Measurements from ENCODE around the gene FOXO1.

The FOXO1 gene

GRCh38 chr13:40599747-40600146 is 66.7 kb downstream of the FOXO1 start:
- TF ChIP-seq RAD21 (IDR thresholded peaks at IDR 0.05; ENCODE audit: low read depth) (no peak), FOXM1 (IDR thresholded peaks at IDR 0.05; ENCODE audit: borderline replicate concordance, low read depth) (no peak), REST (IDR thresholded peaks at IDR 0.05; ENCODE audit: low read depth) (no peak), CEBPB (IDR thresholded peaks at IDR 0.05) (no peak), ZBTB7A (IDR thresholded peaks at IDR 0.05; ENCODE audit: low read depth) (no peak), TAF1 (IDR thresholded peaks at IDR 0.05; ENCODE audit: low read depth) (no peak), TEAD4 (IDR thresholded peaks at IDR 0.05) (no peak), EP300 (IDR thresholded peaks at IDR 0.05; ENCODE audit: borderline replicate concordance) (no peak), EGR1 (IDR thresholded peaks at IDR 0.05) (no peak), YY1 (IDR thresholded peaks at IDR 0.05; ENCODE audit: low read depth) (no peak), TCF12 (IDR thresholded peaks at IDR 0.05; ENCODE audit: low read depth) (no peak), CREB1 (IDR thresholded peaks at IDR 0.05; ENCODE audit: low read depth) (no peak), NFIC (IDR thresholded peaks at IDR 0.05) (no peak), USF1 (IDR thresholded peaks at IDR 0.05) (no peak)

GRCh38 chr13:40599124-40599523 is 67.3 kb downstream of the FOXO1 start:
- no peak for TF ChIP-seq ZBTB7A (IDR thresholded peaks at IDR 0.05; ENCODE audit: low read depth)
- TF ChIP-seq TCF12 (IDR thresholded peaks at IDR 0.05; ENCODE audit: low read depth): no peak
- no peak for TF ChIP-seq CEBPB (IDR thresholded peaks at IDR 0.05)
- no peak for TF ChIP-seq EP300 (IDR thresholded peaks at IDR 0.05; ENCODE audit: borderline replicate concordance)
- TF ChIP-seq USF1 (IDR thresholded peaks at IDR 0.05): no peak
- no peak for TF ChIP-seq MAX (IDR thresholded peaks at IDR 0.05)
- no peak for TF ChIP-seq NFIC (IDR thresholded peaks at IDR 0.05)
- TF ChIP-seq YY1 (IDR thresholded peaks at IDR 0.05; ENCODE audit: low read depth): no peak
- TF ChIP-seq CREB1 (IDR thresholded peaks at IDR 0.05; ENCODE audit: low read depth): no peak
- TF ChIP-seq TAF1 (IDR thresholded peaks at IDR 0.05; ENCODE audit: low read depth): no peak
- TF ChIP-seq REST (IDR thresholded peaks at IDR 0.05; ENCODE audit: low read depth): no peak
- no peak for TF ChIP-seq EGR1 (IDR thresholded peaks at IDR 0.05)

- no peak for TF ChIP-seq TCF12 (IDR thresholded peaks at IDR 0.05; ENCODE audit: low read depth)
- TF ChIP-seq ZBTB7A (IDR thresholded peaks at IDR 0.05; ENCODE audit: low read depth): no peak
Observed at GRCh38 chr13:40598569-40598968, 67.9 kb downstream of the FOXO1 start.

- TF ChIP-seq CREB1 (IDR thresholded peaks at IDR 0.05; ENCODE audit: low read depth): no peak
- TF ChIP-seq EGR1 (IDR thresholded peaks at IDR 0.05): no peak
- TF ChIP-seq EP300 (IDR thresholded peaks at IDR 0.05; ENCODE audit: borderline replicate concordance): no peak
- TF ChIP-seq TAF1 (IDR thresholded peaks at IDR 0.05; ENCODE audit: low read depth): peak; percentile 38; the same call in 1 of the 2 replicates
- no peak for TF ChIP-seq REST (IDR thresholded peaks at IDR 0.05; ENCODE audit: low read depth)
- no peak; the same call in 1 of the 2 replicates for TF ChIP-seq NFIC (IDR thresholded peaks at IDR 0.05)
- TF ChIP-seq ZBTB7A (IDR thresholded peaks at IDR 0.05; ENCODE audit: low read depth): no peak
- TF ChIP-seq FOXM1 (IDR thresholded peaks at IDR 0.05; ENCODE audit: borderline replicate concordance, low read depth): no peak
- TF ChIP-seq RAD21 (IDR thresholded peaks at IDR 0.05; ENCODE audit: low read depth): no peak
- TF ChIP-seq CEBPB (IDR thresholded peaks at IDR 0.05): no peak
- TF ChIP-seq YY1 (IDR thresholded peaks at IDR 0.05; ENCODE audit: low read depth): no peak
- no peak for TF ChIP-seq USF1 (IDR thresholded peaks at IDR 0.05)
- 0 out of 2 replicates have a peak, but pooled peaks have one; percentile 19 for TF ChIP-seq TCF12 (IDR thresholded peaks at IDR 0.05; ENCODE audit: low read depth)
- 0 out of 2 replicates have a peak, but pooled peaks have one; percentile 55 for TF ChIP-seq MAX (IDR thresholded peaks at IDR 0.05)
- TF ChIP-seq TEAD4 (IDR thresholded peaks at IDR 0.05): peak; percentile 48
Observed at GRCh38 chr13:40597735-40598365, 68.6 kb downstream of the FOXO1 start.
